Stimulated activated CD8-positive, alpha-beta memory T cell treated with anti-CD3 and anti-CD28 coated beads, Interleukin-15, amount 100 ng/mL, for 24 hours (primary cell): ENCODE measurements around the gene KLRD1.
"Not testable (repeated sequence)": the region's sequence is repeated elsewhere in the genome, so short reads cannot be mapped to it uniquely, and the experiment has no call there.

Experiments used
- DNase-seq: peaks from one replicate; pipeline ENCODE4 v3.0.0-alpha.2; 2020; ENCODE audit warnings: low read depth

KLRD1 gene

GRCh38 chr12:10307630-10308029 lies at the start of gene KLRD1:
Gene KLRD1 (plus strand): TSS chr12:10307870. CDS start chr12:10308078, 208 bp downstream.
- DNase-seq, result no peak

- DNase-seq, result no peak
Measured at GRCh38 chr12:10260927-10261326, 46.7 kb upstream of the KLRD1 start.

GRCh38 chr12:10268037-10268436 lies 39.6 kb upstream of the KLRD1 start:
- no peak for DNase-seq

- no peak for DNase-seq
Measured at GRCh38 chr12:10272467-10272866, 35.2 kb upstream of the KLRD1 start.

- DNase-seq, result no peak
Measured at GRCh38 chr12:10276774-10277173, 30.9 kb upstream of the KLRD1 start.

- DNase-seq, result no peak
Measured at GRCh38 chr12:10278104-10278503, 29.6 kb upstream of the KLRD1 start.

GRCh38 chr12:10279937-10280336 lies 27.7 kb upstream of the KLRD1 start:
- DNase-seq, result no peak

GRCh38 chr12:10283027-10283426 lies 24.6 kb upstream of the KLRD1 start:
- DNase-seq, result no peak

GRCh38 chr12:10285919-10286318 lies 21.8 kb upstream of the KLRD1 start:
- DNase-seq, result no peak

GRCh38 chr12:10289005-10289754 lies 18.5 kb upstream of the KLRD1 start:
- no peak for DNase-seq

- no peak for DNase-seq
Measured at GRCh38 chr12:10291030-10291429, 16.6 kb upstream of the KLRD1 start.

- no peak for DNase-seq
Measured at GRCh38 chr12:10293151-10293550, 14.5 kb upstream of the KLRD1 start.

GRCh38 chr12:10293570-10294227 lies 14.0 kb upstream of the KLRD1 start:
- no peak for DNase-seq

- no peak for DNase-seq
Measured at GRCh38 chr12:10301103-10301502, 6.6 kb upstream of the KLRD1 start.

- no peak for DNase-seq
Measured at GRCh38 chr12:10304161-10304574, 3.5 kb upstream of the KLRD1 start.

- DNase-seq, result no peak
Measured at GRCh38 chr12:10305411-10305810, 2.3 kb upstream of the KLRD1 start.

GRCh38 chr12:10310926-10311720 lies 3.5 kb downstream of the KLRD1 start:
- DNase-seq, result no peak

- DNase-seq, result no peak
Measured at GRCh38 chr12:10319388-10319787, 11.7 kb downstream of the KLRD1 start.

GRCh38 chr12:10320643-10321042 lies 13.0 kb downstream of the KLRD1 start:
- no peak for DNase-seq

- not testable (repeated sequence) for DNase-seq
Measured at GRCh38 chr12:10328691-10329090, 21.0 kb downstream of the KLRD1 start.

GRCh38 chr12:10331642-10332239 lies 24.1 kb downstream of the KLRD1 start:
- no peak for DNase-seq

GRCh38 chr12:10336196-10336595 lies 28.5 kb downstream of the KLRD1 start:
- DNase-seq, result not testable (repeated sequence)
